AG10803 (cell line): Measurements from ENCODE around the gene ZDHHC11B.
A peak's percentile ranks its signal among the peaks of the same experiment; 100 is the strongest.
"Not testable (repeated sequence)": the region's sequence is repeated elsewhere in the genome, so short reads cannot be mapped to it uniquely, and the experiment has no call there.

Experiments used
- DNase-seq: peaks from one replicate; pipeline ENCODE4 v3.0.0; 2010; ENCODE audit warnings: low read depth
- H3K4me3 ChIP-seq: 2 replicates; pipeline ENCODE4 v1.5.1; 2011; ENCODE audit warnings: mild to moderate bottlenecking, low read length, control low read depth
- TF ChIP-seq, protein P1 (sequence below): conservative IDR thresholded peaks from 2 replicates; pipeline ENCODE4 v1.5.1; 2011; ENCODE audit warnings: mild to moderate bottlenecking, low read length, control low read depth, inconsistent platforms

Gene ZDHHC11B

DNA sequence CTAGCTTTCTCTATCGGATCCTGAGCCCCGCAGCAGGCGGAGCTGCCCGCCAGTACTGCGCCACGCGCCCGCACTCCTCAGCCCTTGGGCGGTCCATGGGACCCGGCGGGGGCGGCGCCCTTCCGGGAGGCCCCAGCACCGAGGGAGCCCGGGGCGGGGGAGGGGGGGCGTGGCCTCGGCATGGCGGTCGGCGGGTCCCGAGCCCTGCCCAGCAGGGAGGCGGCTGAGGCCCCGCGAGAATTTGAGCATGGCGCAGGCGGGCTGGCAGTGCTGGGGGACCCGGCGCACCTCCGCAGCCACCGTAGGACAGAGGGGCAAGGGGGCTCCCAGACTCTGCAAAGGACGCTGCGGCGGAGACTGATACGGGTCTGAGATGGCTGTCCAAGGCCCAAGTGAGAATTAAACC, 6.8 kb downstream of the ZDHHC11B start:
- TF ChIP-seq, protein P1, sequence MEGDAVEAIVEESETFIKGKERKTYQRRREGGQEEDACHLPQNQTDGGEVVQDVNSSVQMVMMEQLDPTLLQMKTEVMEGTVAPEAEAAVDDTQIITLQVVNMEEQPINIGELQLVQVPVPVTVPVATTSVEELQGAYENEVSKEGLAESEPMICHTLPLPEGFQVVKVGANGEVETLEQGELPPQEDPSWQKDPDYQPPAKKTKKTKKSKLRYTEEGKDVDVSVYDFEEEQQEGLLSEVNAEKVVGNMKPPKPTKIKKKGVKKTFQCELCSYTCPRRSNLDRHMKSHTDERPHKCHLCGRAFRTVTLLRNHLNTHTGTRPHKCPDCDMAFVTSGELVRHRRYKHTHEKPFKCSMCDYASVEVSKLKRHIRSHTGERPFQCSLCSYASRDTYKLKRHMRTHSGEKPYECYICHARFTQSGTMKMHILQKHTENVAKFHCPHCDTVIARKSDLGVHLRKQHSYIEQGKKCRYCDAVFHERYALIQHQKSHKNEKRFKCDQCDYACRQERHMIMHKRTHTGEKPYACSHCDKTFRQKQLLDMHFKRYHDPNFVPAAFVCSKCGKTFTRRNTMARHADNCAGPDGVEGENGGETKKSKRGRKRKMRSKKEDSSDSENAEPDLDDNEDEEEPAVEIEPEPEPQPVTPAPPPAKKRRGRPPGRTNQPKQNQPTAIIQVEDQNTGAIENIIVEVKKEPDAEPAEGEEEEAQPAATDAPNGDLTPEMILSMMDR = no peak
- H3K4me3 ChIP-seq = no peak overlapping the region
- DNase-seq = no peak

DNA sequence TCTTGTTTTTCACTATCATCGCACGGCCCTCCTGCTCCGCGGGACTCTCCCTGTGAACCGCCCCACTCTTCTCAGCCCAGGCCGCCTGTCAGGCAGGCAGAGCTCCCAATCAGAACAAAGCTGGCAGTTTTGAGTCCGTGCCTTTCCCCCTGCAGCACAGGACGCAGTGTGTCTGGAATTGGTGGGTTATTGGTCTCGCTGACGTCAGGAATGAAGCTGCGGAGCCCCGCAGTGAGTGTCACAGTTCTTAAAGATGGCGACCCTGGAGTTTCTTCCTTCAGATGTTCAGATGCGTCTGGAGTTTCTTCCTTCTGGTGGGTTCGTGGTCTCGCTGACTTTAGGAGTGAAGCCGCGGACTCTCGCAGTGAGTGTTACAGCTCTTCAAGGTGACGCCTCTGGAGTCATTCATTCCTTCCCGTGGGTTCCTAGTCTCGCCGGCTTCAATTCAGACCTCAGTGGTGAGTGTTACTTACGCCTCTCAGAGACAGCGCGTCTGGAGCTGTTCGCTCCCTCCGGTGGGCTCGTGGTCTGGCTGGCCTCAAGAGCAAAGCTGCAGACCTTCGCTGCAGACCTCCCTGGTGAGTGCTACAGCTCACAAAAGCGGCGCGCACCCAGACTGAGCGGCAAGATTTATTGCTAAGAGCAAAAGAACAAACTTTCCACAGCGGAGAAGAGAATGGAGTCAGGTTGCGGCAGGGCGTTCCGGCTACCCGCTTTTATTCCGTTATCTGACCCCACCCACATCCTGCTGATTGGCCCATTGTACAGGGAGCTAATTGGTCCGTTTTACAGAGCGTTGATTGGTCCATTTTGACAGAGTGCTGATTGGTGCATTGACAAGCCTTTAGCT, 7.4 kb downstream of the ZDHHC11B start:
- TF ChIP-seq, protein P1 = no peak
- DNase-seq = no peak
- peak overlapping the region; percentile 35 for H3K4me3 ChIP-seq

DNA sequence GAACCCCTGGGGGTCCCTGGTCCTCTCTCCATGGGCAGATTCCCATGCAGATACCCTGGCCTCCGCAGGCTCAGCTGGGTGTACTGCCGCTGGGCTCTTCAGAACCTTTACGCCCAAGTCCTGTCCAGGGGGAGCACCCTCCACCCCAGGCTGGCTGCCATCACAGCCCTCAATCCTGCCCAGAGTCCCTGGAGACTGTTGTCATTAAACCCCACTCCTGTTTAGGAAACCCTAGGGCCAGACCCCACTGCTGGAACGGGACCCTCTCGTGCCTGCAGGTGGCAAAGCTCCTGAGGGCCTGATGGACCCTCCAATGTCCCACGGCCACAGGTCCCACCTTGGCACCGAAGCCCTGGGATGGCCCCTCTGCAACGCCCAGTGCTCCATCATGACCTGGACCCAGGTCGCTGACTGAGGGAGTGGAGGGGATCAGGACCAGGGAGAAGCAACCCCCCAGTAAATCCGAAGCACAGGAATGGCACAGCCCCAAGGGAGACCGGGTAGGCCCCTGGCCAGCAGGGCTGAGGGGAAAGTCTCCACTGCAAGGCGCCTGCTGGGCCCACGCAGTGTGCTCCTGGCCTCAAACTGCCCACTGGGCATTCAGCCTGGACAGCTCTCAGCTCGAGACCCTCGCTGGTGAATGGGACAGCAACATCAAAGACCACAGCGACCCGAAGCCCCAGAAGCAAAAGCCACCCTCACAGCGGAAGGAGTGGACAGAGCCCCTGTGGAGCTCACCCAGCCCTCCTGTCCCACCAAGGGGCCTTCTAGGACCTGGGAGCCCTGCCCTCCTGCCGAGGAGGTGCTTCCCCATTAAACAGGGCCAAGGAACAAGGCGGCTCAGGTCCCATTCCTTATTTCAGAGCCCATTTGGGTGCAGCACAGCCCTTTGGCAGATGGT, 8.3 kb downstream of the ZDHHC11B start:
- no peak overlapping the region; the same call in 1 of the 2 replicates for H3K4me3 ChIP-seq
- TF ChIP-seq, protein P1 = no peak
- DNase-seq = no peak

DNA sequence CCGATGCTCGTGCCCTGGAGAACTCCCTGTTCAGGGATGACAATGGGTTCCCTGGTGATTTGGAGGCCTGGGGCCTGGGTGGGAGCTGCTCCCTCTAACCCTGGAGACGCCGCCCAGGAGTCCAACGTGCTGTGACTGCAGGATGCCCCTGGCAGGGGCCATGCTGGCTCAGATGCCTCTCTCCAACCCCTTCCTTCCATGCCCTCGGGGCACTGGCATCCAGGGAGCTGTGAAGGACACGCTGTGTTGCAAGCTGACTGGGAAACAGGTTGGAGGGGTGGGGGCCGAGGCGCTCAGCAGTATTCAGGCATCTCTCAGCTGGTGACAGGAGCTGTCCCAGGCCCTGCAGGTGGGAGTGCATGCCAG, 9.0 kb downstream of the ZDHHC11B start:
- H3K4me3 ChIP-seq, DNase-seq: not testable (repeated sequence)

DNA sequence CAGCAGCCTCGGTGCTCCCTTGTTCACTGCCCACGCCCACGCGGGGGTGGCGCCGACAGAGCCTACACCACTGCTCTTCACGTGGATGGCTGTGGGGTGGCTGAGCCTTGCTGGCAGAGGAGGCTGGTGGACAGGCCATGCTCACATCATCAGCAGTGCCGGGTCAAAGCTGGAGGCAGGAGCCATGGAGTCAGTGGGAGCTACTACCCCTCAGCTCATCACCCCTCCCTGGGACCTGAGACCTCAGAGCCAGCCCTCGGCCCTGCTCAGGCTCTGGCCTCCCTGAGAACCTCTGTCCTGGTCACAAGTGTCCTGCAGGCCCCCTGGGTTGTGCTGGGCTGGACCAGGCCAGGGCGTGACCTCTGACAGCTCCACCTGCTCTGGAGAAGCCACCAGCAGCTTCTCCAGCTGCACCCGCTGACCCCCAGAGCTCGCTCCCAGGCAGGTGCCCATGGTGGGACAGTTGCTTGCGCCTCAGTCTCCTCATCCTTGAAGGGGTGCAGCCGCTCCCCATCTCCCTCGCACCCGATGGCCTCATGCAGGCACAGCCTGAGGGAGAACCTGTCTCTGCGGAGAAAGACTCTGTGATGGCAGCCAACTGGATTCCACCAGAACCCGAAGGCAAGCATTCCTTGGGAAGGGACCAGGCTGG, 9.5 kb downstream of the ZDHHC11B start:
- not testable (repeated sequence) for H3K4me3 ChIP-seq

DNA sequence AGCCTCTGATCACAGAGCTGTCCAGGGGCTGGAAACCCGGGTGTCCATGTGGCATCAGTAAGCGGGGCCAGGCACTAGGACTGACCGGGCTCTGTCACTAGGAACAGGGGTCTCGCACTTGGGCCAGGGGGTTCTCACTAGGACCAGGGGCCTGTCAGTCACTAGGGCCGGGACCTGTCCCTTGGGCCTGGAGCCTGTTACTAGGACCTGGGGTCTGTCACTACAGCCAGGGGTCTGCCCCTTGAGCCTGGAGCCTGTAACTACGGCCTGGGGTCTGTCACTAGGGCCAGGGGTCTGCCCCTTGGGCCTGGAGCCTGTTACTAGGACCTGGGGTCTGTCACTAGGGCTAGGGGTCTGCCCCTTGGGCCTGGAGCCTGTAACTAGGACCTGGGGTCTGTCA, 10.2 kb downstream of the ZDHHC11B start:
- not testable (repeated sequence) for H3K4me3 ChIP-seq, DNase-seq

More for the DNA sequence above, 9.5 kb downstream of the ZDHHC11B start:
- not testable (repeated sequence) for DNase-seq

DNA sequence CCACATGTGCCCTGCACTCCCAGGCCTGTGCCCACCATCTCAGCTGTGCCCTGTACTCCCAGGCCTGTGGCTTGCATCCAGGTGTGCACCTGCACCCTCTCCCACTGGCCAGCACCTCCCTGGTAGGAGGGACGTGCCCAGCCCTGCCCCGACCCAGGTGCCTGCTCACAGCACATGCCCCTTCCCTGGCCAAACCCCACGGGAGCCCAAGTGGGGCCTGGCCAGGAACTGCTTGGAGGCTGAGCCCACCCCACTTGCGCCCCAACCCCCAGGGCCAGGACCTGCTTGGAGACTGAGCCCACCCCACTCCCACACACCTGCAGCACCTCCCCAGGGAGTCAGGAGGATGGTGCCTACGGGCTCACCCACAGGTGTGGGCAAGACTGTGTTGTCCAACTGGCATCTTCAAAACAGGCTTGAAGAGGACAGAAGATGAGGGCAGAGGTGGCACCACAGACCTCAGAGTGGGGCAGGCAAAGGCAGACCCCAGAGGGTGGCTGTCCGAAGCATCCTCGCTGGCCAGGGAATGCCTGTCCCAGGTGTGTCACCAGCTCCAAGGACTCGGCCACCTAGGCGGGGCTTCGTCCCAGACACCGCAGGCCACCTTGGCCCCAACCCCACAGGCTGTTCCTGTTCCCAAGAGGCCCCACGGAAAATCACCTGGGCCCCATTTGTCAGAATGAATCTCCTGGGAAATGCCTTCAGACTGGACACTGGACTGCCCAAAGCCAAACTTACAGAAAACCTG, 10.8 kb downstream of the ZDHHC11B start:
- no peak for DNase-seq
- H3K4me3 ChIP-seq = no peak overlapping the region
- TF ChIP-seq, protein P1 = no peak

DNA sequence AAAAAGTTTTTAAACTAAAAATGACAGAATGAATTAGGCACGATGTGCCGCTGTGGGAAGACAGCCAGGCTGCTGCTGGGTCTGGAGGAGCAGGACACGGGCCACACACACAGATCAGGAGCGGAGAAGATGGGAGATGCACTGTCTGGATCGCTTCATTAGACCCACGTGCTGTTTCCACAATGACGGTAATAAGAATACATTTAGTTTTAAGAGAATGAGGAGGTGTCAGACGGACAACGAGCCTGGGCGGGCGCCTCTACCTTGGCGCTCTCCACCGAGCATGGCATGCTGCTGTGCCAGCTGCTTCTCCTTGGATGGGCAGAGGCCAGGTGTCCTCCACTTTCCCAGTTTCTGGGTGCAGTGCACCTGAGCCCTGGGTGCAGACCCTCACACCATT, 11.6 kb downstream of the ZDHHC11B start:
- H3K4me3 ChIP-seq, DNase-seq: not testable (repeated sequence)

DNA sequence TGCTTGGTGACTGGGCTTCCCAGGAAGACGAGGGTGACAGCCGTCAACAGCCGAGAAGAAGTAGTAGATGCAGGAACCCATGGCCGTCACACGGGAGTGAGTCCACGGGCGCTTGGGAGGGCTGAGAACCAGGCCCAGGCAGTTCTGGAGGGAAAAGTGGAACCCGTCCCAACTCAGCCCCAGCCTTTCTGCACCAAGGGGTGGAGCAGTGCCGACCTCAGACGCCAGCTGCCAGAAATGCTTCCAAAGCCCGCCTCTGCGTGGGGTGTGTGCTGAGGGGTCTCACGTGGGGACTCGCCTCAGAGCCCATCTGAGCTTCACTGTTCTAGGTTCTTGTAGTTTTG, 12.0 kb downstream of the ZDHHC11B start:
- H3K4me3 ChIP-seq = not testable (repeated sequence)

DNA sequence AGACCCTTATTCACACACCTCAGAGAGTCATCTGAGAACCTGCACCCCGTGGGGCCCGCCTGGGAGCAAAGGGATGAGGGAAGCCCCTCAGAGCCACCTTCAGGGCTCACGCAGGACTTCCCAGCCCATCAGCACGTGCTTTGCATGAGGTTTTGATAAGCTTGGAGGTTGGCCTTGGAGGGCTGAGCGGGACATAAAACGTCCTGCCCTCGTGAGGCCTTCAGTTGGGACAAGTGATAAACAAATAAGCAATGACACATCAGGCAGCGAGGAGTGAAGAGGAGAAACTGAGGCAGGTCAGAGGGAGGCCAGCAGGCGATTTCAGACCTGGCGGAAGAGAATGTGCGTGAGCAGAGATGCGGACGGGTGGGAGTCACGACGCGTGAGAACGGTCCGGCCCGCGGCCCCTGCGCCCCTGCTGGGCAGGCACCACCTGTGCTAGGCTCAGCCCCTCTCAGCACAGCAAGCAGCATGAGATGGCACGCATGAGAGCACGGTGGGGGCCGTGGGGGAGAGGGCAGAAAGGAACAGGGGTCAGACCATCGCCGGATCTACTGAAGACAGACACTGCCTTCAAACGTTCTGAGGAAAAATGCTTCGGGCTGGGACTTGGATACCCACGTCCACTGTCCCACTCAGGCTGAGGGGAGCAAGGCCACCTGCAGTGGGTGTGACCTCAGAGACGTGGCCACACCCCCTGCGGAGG, 12.5 kb downstream of the ZDHHC11B start:
- not testable (repeated sequence) for H3K4me3 ChIP-seq, DNase-seq

More for the DNA sequence above, 12.0 kb downstream of the ZDHHC11B start:
- DNase-seq = not testable (repeated sequence)

DNA sequence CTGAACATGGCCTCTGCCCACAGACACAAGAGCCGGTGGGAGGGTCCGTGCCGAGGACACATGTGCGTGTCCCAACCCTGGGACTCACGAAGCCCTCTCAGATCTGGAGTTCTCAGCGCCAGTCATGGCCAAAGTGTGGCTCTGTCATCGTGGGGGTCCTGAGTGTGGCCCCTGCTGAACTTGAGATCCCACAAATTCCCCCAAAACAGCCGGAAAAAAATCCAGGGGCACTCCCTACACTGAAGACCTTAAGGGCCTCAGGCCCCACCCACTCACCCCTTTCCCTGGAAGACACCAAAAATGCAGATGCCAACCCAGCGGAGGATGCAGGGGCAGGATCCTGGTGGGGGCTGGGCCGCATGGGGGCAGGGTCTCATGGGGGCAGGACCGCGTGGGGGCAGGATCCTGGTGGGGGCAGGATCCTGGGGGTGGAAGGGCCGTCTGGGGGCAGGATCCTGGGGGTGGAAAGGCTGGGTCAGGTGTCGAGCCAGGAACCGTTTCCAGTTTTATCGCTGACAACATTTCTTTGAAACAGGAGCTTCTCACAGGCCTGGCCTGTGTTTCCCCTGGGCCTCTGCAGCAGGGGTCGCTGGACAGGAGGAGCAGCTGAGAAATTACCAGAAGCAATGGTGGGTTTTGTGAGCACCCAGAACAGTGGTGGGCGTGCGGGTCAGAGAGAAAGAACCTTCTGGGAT, 13.3 kb downstream of the ZDHHC11B start:
- not testable (repeated sequence) for H3K4me3 ChIP-seq, DNase-seq

DNA sequence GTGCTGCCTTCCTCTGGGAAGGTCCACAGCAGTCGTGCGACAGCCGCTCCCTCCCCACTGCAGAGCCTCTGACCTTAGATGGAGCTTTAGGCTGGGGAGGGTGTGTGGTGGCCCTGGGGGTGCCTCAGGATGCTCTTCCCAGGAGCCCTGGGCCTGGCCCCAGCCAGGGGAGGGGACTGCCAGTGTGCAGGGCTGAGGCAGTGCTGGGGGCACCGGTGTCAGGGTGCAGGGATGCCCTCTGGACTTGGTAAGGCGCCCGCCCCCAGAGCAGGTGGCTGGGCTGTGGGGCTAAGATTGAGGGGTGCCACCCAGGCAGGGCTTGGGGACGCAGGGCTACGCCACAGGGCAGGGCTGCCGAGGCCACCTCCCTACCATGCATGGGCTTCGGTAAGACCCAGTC, 13.9 kb downstream of the ZDHHC11B start:
- not testable (repeated sequence) for DNase-seq, H3K4me3 ChIP-seq
